Activated CD4-positive, CD25-positive, alpha-beta regulatory T cell (primary cell): ENCODE results near the gene CGB2.
"Not testable (repeated sequence)": the region's sequence is repeated elsewhere in the genome, so short reads cannot be mapped to it uniquely, and the experiment has no call there.

Source experiments
- DNase-seq, 4 experiments: peaks; one replicate each; lab custom pipeline; 2025; lab: John Stamatoyannopoulos, UW

CGB2 gene

GRCh38 chr19:49067554-49067953 is 35.9 kb downstream of the CGB2 start:
- no peak for DNase-seq

- no peak for DNase-seq
Observed at GRCh38 chr19:49069026-49069425, 37.3 kb downstream of the CGB2 start.

- DNase-seq = no peak
Observed at GRCh38 chr19:49070416-49070815, 38.7 kb downstream of the CGB2 start.

GRCh38 chr19:49071860-49072547 is 40.3 kb downstream of the CGB2 start:
- no peak for DNase-seq

- no peak for DNase-seq
Observed at GRCh38 chr19:49073514-49074378, 42.1 kb downstream of the CGB2 start.

GRCh38 chr19:49074869-49075268 is 43.2 kb downstream of the CGB2 start:
- not testable (repeated sequence) for DNase-seq

GRCh38 chr19:49080392-49080791 is 48.7 kb downstream of the CGB2 start:
- no peak for DNase-seq

GRCh38 chr19:49081273-49081672 is 49.6 kb downstream of the CGB2 start:
- DNase-seq = no peak
